Measurements from ENCODE around the gene RANBP10. TPM values are rescaled to one million over a fixed set of nuclear protein-coding genes. Genes with fewer than 3 reads are reported as not detected.

The RANBP10 gene
- total and polyA plus RNA-seq, 10 of the 15 experiments (the other 5 are each of a cell fraction or from before 2014, with no cell fraction given) = 1.2 to 20.4 (median 10.8) TPM

GRCh38 chr16:67801883-67802282, 4.5 kb downstream of the RANBP10 start (continued):
- TF ChIP-seq NBN (IDR thresholded peaks at IDR 0.05) (0 out of 2 replicates have a peak, but pooled peaks have one; percentile 37), CHD1 (IDR thresholded peaks at IDR 0.05; ENCODE audit: low read depth, low read length) (no peak), SP1 (IDR thresholded peaks at IDR 0.05; ENCODE audit: low read depth, low read length) (peak; percentile 37), EP300 (IDR thresholded peaks at IDR 0.05; ENCODE audit: borderline replicate concordance in 1 of 2, control insufficient read depth in 1 of 2, low read depth in 2 of 2, low read length in 2 of 2) (no peak), FOS (IDR thresholded peaks at IDR 0.05; ENCODE audit: borderline replicate concordance, extremely low read depth, insufficient read length) (no peak), SUZ12 (IDR thresholded peaks at IDR 0.05; ENCODE audit: unreplicated experiment) (no peak), ZNF24 (IDR thresholded peaks at IDR 0.05) (no peak), ATF3 (IDR thresholded peaks at IDR 0.05; ENCODE audit: borderline replicate concordance, extremely low read depth, low read depth, low read length) (no peak), RBBP5 (conservative IDR thresholded peaks at IDR 0.05) (no peak), MYB (IDR thresholded peaks at IDR 0.05; ENCODE audit: borderline replicate concordance, low read depth, low read length) (no peak), POLR2A (IDR thresholded peaks at IDR 0.05; ENCODE audit: low read depth, low read length) (no peak), PAX8 (IDR thresholded peaks at IDR 0.05) (no peak), PKNOX1 (IDR thresholded peaks at IDR 0.05) (no peak), CHD4 (IDR thresholded peaks at IDR 0.05) (no peak), NFIC (IDR thresholded peaks at IDR 0.05; ENCODE audit: low read depth, low read length) (peak; percentile 43; the same call in 1 of the 2 replicates), EED (IDR thresholded peaks at IDR 0.05; ENCODE audit: low read depth) (peak; percentile 83), JUNB (IDR thresholded peaks at IDR 0.05) (0 out of 2 replicates have a peak, but pooled peaks have one; percentile 17), KDM1A (IDR thresholded peaks at IDR 0.05; ENCODE audit: borderline replicate concordance) (no peak), TCF3 (IDR thresholded peaks at IDR 0.05; ENCODE audit: borderline replicate concordance, insufficient read depth, low read depth, low read length) (no peak), STAT1 (conservative IDR thresholded peaks at IDR 0.05) (no peak), ZNF622 (IDR thresholded peaks at IDR 0.05) (no peak), RUNX3 (IDR thresholded peaks at IDR 0.05; ENCODE audit: low read length) (peak; percentile 79), USF2 (IDR thresholded peaks at IDR 0.05; ENCODE audit: borderline replicate concordance, low read depth, low read length) (no peak), CEBPZ (IDR thresholded peaks at IDR 0.05; ENCODE audit: low read depth, low read length) (no peak), CBX5 (IDR thresholded peaks at IDR 0.05; ENCODE audit: low read depth) (no peak), TBL1XR1 (IDR thresholded peaks at IDR 0.05; ENCODE audit: low read depth, low read length) (no peak), STAT3 (IDR thresholded peaks at IDR 0.05; ENCODE audit: low read depth, low read length) (no peak), PAX5 (IDR thresholded peaks at IDR 0.05; ENCODE audit: borderline replicate concordance, low read depth, low read length) (peak; percentile 88), HCFC1 (IDR thresholded peaks at IDR 0.05; ENCODE audit: low read length) (no peak), CREM (IDR thresholded peaks at IDR 0.05; ENCODE audit: low read depth) (no peak), ZBED1 (IDR thresholded peaks at IDR 0.05; ENCODE audit: borderline replicate concordance) (no peak)
